GM21825 (cell line): ENCODE results near the gene DUSP2.

Experiments used
- ATAC-seq: cut with Tn5 transposase; IDR thresholded peaks from one replicate; pipeline ENCODE4 v1.9.1; 2021; ENCODE audit warnings: mild to moderate bottlenecking, moderate library complexity; ENCODE audit not compliant: unreplicated experiment

Gene DUSP2

DNA sequence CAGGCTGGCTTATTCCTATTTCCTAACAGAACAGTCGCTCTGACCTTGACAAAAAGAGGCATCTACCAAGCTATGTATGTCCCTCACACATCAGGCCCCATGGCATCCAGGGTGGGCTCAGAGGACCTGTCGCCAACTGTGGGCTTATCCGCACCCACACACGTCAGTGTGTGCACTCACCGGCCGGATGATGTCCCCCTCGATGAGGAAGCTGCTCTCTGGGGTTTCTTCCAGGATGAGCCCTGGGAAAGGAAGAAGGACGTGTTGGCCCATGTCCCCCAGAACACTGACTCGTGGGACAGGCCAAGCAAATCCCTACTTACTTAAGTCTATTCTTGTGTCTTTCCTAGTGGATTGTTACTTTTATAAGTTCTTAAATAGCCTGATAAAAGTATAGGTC lies 10.1 kb downstream of the DUSP2 start:
- no peak for ATAC-seq

DNA sequence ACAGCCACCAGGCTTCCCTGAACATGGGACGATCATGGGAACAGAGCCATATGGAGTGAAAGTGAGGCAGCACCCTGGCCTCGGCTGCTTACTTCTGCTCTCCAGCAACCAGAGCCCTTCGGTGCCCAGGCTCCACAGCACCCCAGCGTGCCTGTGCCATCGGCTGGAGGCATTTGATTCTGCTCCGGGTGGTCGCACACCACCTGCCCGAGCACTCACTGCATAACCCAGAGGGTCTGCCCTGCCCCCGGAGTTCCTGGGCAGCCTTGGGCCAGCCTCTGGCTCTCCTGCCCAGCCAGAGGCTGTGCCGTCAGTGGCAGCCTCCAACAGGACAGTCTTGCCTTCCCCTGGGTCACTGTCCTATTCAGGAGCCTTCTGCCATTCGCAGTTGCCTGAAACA lies 10.8 kb downstream of the DUSP2 start:
- no peak for ATAC-seq

DNA sequence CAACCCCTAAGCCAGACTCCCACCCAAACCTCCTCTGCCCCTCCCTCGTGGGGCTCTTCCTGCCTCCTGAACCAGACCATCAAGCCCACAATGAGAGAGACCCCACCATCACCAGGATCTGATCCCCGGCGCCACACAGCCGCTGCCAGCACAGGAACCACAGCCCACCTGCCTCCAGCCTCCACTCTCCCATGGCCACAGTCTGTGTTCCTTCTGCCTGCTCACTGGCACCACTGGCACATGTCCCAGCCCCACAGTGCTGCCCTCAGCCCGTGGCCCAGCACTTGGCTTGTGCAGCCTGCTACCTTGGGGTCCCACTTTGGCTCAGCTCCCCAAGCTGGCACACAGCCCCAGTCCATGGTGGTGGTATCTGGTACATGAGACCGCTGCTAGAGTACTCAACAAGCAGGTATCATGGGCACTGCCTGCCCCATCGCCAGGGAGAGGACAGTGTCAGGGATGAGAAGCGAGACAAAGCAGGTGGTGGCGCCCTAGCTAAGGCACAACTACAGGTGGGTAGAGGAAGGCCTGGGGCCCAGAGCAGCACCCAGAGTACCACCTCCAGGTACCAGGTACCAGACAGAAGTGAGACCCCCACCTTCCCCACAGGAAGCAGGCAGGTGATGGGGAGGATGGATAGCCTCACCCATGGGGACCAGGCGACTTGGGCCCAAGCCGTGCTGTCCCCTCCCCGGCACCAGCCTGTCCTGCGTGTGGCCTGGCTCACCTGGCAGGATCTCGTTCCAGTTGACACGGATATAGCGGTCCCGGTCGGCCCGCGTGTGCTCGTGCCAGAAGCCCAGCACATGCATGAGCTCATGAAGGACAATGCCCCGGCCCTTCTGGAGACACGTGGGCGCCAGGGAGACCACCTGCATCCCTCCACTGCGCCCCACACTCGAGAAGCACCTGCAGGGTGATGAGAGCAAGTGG lies 13.2 kb downstream of the DUSP2 start:
- ATAC-seq = no peak

DNA sequence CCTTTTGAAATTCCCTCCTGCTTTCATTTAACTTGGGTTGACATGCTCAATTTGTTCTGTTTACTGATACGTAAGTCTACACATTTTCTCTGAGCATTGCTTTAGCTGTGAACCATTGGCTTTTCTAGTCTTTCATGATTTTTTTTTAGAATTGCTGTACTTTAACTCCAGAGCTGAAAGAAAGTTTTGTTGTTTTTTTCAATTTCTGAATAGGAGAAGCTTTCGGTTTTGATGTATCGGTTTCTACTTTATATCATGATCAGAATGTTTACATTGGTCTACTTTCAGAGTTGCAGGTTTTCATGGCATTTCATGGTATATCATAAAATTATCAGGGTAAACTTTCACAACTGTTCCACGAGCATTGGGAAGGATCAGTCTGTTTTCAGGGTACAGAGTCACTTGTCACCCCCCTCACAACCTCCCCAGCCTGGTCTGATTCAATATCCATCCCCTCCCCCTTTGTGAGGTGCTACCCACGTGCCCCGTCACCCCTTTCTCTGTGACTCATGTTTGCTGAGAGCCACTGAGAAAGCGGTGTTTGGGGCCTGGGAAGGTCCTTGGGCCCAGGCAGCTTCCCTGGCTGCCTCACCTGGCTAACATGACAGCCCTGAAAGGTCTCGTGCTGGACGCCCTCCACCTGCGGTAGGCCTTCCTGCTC lies 14.0 kb downstream of the DUSP2 start:
- ATAC-seq = no peak

DNA sequence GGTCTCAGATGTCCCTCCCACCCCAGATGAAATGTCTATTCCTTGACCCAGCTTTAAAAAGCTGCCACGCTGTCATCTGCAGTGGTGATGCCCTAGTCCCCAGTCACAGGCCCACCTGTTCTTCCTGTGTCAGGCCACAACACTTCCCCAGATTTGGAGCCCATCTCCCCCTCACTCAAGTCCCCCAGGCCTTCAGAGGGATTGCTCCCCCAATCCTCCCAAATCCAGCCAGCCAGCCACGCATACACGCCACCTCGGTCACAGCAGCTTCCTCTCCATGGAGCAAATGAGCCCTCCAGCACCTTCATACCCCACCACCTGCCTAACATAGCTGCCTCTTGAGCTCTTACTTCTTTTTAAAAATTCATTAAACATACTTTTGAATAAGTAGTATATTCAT lies 14.8 kb downstream of the DUSP2 start:
- ATAC-seq = no peak

DNA sequence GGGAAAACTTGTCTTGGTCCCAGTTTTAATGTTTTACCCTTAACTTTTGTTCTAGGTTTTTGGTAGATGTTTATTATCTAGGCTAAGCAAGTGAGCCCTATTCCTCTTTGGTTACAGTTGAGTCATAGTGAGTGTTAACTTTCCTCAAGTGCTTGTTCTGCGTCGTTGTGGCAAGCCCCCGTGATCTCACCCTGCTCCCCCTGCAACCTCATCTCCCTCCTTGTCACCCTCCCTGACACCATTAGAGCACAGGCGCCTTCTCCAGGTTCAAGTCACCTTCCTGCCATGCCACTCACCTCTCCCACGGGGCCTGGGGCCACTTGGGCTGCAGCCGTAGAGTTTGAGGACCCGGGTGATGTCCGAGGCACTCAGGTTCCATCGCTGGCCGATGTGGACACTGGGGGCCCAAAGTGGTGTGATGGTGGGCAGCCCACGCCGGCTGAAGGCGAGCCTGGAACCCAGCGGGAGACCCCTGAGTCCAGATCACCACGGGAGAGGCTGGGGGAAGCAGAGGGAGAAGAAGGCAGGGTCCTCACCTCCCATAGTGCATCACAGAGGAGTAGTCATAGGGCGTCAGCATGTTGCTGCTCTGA lies 15.6 kb downstream of the DUSP2 start:
- no peak for ATAC-seq

DNA sequence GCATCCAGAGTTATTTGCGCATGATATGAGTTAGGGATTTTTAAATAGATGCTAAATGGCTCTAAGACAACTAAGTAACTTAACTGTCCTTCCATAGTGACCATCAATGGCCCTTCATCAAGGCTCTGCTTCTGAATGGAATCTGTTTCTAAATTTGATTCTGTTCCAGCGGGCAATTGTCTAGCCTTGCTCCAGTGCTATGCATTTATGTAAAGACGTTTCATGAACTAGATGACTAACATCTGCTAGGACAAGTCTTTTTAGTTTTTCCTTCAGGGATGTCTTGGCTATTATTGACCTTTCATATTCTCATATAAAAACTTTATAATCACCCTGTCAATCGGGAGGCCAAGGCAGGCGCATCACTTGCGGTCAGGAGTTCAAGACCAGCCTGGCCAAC lies 16.8 kb downstream of the DUSP2 start:
- ATAC-seq = no peak

DNA sequence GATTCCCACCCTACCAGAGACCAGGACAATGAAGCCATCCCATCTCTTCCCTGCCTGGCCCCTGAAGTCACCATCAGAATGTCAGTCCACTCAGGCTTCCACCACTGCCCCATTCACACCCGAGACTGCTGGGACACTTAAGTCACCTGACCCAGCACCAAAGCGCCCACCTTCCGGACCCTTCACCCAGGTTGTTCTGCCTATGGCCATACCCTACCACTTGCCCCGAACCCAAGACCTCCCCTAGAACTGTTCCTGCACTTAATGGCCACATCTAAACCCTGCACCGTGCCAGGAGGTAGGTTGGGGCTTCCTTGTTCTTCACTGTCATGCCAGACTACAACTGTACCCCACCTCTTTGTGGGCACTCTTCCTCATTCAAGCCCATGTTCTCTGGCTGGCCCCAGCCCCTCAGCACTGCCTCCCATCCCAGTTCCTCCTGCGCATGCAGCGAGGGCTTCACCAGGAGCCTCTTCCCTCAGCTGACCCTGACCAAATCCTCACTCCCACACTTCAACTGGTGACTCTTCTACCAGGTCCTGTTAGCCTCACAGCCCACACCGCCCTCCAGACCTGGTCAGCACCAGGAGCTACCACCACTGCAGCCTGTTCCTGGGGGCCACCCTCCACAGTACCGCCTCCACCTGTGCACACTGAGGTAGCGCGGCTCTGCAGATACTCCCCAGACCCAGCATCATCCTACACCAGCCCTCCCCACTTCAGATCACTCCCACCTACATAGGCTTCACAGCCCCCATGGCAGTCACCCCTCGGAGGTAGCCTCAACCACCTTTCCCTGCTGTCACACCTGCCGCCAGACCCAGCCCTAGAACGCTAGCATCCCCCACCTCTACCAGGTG lies 20.6 kb downstream of the DUSP2 start:
- ATAC-seq = no peak

DNA sequence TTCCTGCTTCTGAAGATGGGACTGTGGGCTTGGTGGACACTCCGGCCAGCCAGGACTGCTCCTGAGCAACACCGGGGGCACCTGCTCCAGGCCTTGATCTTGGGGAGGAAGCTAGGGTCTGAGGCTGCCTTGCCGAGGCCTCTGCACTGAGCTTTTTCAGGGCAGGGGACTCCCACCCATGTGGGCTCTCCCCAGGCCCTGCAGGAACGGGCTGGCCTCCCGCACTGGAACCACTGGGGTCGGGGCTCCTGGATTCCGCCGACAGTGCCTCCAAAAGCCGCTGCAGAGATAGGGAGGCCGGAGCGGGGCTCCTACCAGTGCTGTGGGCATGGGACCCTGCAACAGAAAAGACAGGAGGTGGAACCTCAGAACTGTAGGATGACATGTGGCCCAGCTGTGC lies 21.3 kb downstream of the DUSP2 start:
- no peak for ATAC-seq

DNA sequence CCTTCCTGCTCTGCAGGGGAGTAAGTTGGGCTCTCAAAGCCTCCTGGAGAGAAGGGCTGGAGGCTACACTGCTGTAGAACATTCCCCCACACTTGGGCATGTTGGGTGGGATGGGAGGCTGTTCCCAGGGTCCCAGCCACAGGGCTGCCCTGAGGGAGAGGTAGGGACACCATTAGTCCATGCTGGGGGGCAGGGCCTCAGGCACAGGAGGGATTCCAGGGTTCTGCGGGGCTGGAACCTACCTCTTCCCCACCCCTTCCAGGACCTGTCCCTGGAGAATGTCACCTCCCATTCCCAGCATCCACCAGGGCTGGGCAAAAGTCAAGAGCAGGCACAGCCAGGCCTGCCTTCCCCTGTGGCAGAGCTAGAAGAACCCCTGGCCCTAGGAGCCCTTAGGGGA lies 21.9 kb downstream of the DUSP2 start:
- ATAC-seq = no peak

DNA sequence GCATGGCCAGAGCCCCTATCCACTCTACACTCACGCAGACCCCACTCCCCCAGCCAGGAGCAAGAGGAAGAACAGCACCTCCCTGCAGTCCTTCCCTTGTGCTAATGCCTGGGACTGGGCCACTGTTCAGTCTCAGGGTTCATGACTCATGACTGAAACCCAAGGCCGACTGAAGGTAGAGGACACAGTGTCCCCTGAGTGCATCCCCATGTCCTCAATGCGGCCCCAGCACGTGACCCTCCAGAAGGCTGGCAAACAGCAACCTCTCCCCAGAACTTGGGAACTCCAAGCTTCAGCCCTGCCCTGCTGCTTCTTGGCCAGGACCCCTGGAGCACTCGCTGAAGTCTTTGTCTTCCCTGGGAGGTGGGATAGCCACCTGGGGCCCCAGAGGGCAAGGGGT lies 22.8 kb downstream of the DUSP2 start:
- ATAC-seq = no peak

DNA sequence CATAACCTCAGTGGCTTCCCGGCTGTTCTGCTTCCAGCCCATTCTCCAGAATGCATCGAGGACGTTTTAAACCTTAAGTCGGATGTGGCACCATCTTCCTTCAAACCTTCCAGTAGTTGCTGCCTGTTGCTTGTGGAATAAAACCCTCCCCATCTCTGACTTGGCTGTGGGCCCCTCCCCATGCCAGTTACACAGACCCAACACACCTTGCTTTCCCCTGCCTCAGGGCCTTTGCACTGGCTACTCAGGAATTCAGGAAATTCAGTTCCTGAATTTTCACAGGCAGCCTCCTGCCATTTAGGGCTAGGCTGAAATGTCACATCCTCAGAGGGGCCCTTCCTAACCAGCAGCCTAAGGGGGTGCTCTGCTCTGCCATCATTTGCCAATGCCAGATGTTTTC lies 23.8 kb downstream of the DUSP2 start:
- ATAC-seq = no peak

DNA sequence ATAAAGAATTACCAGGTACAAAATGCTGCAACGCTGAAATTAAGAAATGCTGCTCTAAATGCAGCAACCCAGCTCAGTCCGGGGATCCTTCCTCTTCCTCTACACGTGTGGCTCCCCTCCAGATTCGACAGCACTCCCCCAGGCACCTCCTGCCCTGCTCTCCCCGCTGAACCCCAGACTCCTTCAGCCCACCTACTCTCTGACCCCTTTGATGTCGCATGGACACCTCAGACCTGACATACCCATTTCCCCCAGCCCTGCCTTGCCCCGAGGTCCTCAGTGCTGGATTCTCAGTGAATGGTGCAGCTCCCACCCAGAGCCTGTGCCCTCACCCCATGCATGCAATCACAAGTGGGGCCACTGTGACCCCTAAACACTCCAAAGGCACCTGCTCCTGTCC lies 24.2 kb downstream of the DUSP2 start:
- no peak for ATAC-seq

DNA sequence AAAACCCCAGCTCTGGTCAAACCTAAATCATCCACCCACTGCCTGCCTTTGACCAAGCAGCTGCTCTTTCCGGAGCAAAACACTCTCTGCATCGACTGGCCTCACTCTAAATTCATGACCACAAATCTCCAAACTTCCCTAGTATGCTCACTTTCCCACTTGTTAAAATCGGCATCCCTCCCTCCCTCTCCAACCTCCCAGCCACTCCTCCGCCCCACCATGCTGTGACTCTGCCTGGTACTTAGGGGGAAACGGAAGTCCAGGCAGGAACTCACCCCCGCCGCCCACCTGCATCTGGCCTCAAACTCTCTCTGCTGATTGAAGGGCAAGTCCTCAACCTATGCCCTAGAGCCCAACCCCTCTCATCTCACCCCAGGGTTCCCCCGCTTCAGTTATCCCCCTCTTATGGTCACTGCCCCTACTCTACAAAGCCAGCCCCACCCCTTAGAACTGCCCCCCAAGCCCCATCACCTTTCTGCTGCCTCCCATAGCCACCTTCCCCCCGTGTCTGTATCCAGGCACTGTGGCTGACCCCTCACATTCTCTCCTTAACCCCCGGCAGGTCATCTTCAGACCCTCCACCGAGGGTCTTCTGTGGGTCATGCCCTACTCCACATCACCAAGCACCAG lies 25.0 kb downstream of the DUSP2 start:
- no peak for ATAC-seq

DNA sequence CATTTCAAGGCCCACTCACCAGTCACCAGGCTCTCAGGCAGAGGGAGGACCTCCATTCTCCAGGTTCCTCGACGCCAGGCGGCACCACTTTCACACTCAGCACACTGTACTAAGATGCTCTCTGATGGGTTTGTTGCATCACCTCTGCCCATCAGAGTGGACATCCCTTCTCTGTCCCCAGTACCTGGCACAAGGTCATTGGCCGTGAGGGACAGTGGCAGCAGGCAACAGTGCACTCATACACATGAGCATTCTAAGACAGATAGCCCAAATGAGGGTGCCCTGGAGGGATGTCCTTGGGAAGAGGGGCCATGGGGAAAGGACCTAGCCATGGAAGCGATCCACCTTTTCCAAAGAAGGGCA lies 25.9 kb downstream of the DUSP2 start:
- no peak for ATAC-seq

DNA sequence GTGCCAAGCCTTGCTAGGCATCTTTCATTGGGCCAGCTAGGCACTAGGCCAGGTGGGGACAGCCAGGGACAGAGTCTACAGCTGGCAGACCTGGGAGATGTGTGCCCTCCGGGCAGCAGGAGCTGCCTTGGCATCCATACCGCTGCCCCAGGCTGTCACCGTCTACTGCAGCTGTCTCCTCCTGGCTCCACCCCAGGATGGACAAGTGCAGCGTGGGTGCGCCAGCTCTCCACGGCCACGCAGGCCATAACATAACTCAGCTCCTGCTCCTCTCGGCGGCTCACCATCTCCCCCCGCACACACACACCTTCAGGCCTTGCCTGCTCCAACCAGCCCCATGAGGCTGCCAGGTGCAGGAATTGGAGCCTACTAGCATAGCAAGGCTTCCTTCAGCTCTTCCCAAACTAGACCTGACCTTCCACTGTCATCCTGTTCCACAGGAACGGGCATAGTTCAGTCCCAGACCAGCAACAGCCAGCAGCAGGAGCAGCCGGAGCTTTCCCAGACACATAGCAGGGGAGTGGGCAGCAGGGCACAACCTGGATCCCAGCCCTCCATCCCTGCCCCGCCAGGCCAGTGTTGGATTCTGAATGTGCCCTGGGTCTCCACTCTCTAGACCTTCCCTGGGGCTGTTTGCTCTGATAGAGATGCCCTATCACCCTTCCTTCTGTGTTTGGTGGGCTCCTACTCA lies 26.4 kb downstream of the DUSP2 start:
- no peak for ATAC-seq

DNA sequence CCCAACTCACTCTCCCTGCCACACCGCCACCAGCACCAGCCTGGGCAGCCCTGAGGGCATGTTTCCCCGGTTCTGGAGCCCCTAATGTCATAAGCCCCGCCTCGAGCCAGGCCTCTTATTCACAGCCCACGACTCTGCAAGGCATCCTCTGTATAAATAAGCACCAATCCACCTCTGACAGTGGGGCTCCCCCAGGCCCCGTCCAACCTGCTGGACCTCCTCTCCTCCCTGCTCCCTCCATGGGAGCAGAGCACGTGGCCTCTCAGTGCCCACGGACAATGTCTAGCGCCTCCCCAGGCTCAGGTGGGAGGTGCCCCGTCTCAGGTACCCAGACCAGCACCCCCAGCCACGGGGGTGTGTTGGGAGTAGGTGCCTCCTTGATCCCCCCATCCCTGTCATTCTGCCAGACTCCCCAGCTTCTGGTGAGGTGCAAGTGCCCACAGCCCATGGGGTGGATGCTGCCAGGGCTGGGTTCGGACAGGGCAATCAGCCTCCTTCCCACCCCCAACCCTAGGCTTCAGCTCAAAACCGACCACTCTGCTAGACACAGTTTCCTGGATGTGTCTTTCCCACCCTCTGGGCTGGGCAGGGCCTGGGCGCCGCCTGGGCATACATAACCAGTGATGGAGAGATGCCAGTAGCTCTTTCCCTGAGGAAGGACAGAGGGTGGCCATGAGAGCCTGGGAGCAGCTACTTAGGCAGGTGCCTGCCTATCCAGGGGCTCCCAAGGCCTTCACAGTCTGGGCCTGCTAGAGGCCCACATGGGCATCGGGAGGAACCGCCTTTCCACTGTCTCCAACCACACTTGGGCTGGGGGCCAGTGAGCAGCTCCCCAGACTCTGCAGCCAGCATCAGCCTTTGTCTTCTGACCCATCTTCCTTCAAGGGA lies 27.3 kb downstream of the DUSP2 start:
- ATAC-seq = no peak

DNA sequence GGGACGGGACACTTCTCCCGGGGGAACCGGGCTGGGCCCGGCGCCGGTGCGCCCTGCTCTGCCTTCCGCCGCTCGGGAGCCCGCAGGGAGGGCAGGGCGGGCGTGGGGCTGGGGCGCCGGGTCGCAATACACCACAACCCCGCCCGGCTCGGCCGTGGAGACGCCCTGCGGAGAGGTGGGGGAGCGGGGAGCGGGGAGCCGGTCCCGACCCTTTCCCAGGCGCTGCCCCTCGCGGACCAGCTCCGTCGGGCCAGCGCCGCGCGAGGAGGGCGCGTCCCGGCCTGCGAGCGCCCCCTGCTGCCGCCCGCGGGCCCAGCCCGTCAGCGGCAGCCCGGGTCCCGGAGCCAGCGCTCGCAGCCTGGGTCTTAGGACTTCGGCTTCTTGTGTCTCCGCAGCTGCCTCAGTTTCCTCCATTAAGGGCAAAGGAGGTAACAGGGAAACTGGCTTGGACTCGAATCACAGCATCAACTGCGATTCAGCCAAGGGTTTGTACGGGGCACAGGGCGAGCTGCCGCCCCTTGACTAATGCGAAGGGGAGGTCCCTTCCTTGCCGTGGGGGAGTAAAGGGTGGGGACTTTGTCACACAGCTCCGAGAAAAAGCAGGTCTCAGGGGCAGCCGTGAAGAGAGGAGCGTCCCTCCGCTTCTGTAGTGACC lies 28.2 kb downstream of the DUSP2 start:
- peak; percentile 45 for ATAC-seq

DNA sequence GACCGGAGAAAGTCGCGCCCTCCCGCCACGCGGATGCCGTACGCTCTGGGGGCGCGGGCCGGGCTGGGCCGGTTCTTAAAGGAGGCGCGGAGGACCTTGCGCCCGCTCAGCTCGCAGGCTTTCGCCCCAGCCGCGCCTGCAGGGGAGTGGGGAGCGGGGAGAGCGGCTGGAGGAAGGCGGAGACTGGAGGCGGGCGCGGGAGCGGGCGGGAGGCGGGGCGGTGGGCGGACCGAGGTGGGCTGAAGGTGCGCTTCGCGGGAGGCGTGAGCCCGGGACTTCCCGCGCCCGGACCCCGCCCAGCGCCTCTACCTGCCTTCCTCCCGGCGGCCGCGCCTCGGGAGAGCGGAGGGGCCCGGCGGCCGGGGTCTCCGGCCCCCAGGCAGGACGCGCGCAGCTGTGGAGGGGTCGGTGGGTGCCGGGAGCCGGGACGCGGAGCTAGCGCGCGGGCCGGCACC lies 28.8 kb downstream of the DUSP2 start, which contains the start of gene ADRA2B:
Gene ADRA2B, minus strand, starts transcription at position 148 of the 455 bp plus-strand sequence. CDS start 422 bp downstream, outside the sequence.
- peak; percentile 40 for ATAC-seq
